Mesendoderm (in vitro differentiated cells): ENCODE measurements around the gene C13orf42.

Experiments
- DNase-seq: peaks from one replicate; pipeline ENCODE4 v3.0.0; 2013
- H2AK5ac ChIP-seq: 2 replicates; pipeline ENCODE4 v1.6.1; 2013; ENCODE audit warnings: low read length, inconsistent platforms
- H2BK120ac ChIP-seq: 2 replicates; pipeline ENCODE4 v1.6.1; 2013; ENCODE audit warnings: low read depth, mild to moderate bottlenecking, low read length, moderate library complexity, mixed read lengths
- H2BK15ac ChIP-seq: replicated peaks from 2 replicates; pipeline ENCODE4 v1.6.1; 2013; ENCODE audit warnings: low read depth, mild to moderate bottlenecking, moderate library complexity
- H2BK5ac ChIP-seq: 2 replicates; pipeline ENCODE4 v1.6.1; 2013; ENCODE audit warnings: low read length, inconsistent platforms
- H3K18ac ChIP-seq: 2 replicates; pipeline ENCODE4 v1.6.1; 2013; ENCODE audit warnings: mild to moderate bottlenecking, low read length, mixed read lengths
- H3K23ac ChIP-seq: one replicate; pipeline ENCODE4 v1.6.1; 2013; ENCODE audit warnings: low read length
- H3K27ac ChIP-seq: 2 replicates; pipeline ENCODE4 v1.5.1; 2013; ENCODE audit warnings: low read depth, mild to moderate bottlenecking, inconsistent platforms, low read length, moderate library complexity
- H3K27me3 ChIP-seq: 2 replicates; pipeline ENCODE4 v1.6.1; 2013; ENCODE audit warnings: low read length, control low read depth, mild to moderate bottlenecking, inconsistent platforms; ENCODE audit not compliant: insufficient read depth, poor library complexity
- H3K36me3 ChIP-seq: 2 replicates; pipeline ENCODE4 v1.6.1; 2013; ENCODE audit warnings: low read length, inconsistent platforms; ENCODE audit not compliant: control insufficient read depth, insufficient read depth
- H3K4ac ChIP-seq: one replicate; pipeline ENCODE4 v1.6.1; 2013; ENCODE audit warnings: low read depth, mild to moderate bottlenecking, low read length, moderate library complexity
- H3K4me1 ChIP-seq: 2 replicates; pipeline ENCODE4 v1.6.1; 2013; ENCODE audit warnings: low read depth, low read length, inconsistent platforms; ENCODE audit not compliant: control insufficient read depth
- H3K4me2 ChIP-seq: 2 replicates; pipeline ENCODE4 v1.6.1; 2013; ENCODE audit warnings: low read length
- H3K4me3 ChIP-seq: 2 replicates; pipeline ENCODE4 v1.5.1; 2013; ENCODE audit warnings: mild to moderate bottlenecking, low read length
- H3K56ac ChIP-seq: one replicate; pipeline ENCODE4 v1.6.1; 2013; ENCODE audit warnings: low read length
- H3K79me1 ChIP-seq: 2 replicates; pipeline ENCODE4 v1.6.1; 2013; ENCODE audit warnings: low read length, inconsistent platforms
- H3K79me2 ChIP-seq: 2 replicates; pipeline ENCODE4 v1.6.1; 2013; ENCODE audit warnings: mild to moderate bottlenecking, low read length; ENCODE audit not compliant: control insufficient read depth, insufficient read depth
- H3K9ac ChIP-seq: 2 replicates; pipeline ENCODE4 v1.6.1; 2013; ENCODE audit warnings: low read length, inconsistent platforms
- H4K5ac ChIP-seq: one replicate; pipeline ENCODE4 v1.6.1; 2013; ENCODE audit warnings: low read length
- H4K8ac ChIP-seq: one replicate; pipeline ENCODE4 v1.6.1; 2013; ENCODE audit warnings: low read depth, mild to moderate bottlenecking, control low read depth, low read length, moderate library complexity
- WGBS: extraction: QIAGEN DNeasy Blood & Tissue Kit; methylation state at CpG from one replicate; pipeline ENCODE4 v1.1.7; 2013; ENCODE audit warnings: low lambda C conversion rate, missing lambda C conversion rate; ENCODE audit not compliant: insufficient coverage; ENCODE audit errors: extremely low coverage; 5-methylcytosine and 5-hydroxymethylcytosine counted together

Gene C13orf42

GRCh38 chr13:51155161-51155560, 44.1 kb upstream of the C13orf42 start:
- peak overlapping the region; percentile 56 for H2BK120ac ChIP-seq
- H3K23ac ChIP-seq, result no peak overlapping the region
- peak overlapping the region; percentile 65 for H2BK15ac ChIP-seq
- H3K9ac ChIP-seq, result no peak overlapping the region
- peak overlapping the region; percentile 61 for H2AK5ac ChIP-seq
- no peak overlapping the region for H3K27ac ChIP-seq
- H3K79me2 ChIP-seq, result no peaks in the 10 kb centered on the region
- peak overlapping the region; percentile 48 for H3K4ac ChIP-seq
- H3K18ac ChIP-seq, result peak overlapping the region; percentile 56
- no peaks in the 10 kb centered on the region for H3K36me3 ChIP-seq
- no peak overlapping the region for H4K8ac ChIP-seq
- H3K4me1 ChIP-seq, result peaks cover 24% of the 10 kb centered on the region
- H3K4me3 ChIP-seq, result no peak overlapping the region
- H3K4me2 ChIP-seq, result no peak overlapping the region
- peak overlapping the region; percentile 43 for H3K56ac ChIP-seq
- H3K79me1 ChIP-seq, result peaks cover 2% of the 10 kb centered on the region
- WGBS, result no CpG with 5 or more reads among the region's 1 CpG
- DNase-seq, result no peak
- H2BK5ac ChIP-seq, result no peak overlapping the region
- H4K5ac ChIP-seq, result no peak overlapping the region
- H3K27me3 ChIP-seq, result no peaks in the 10 kb centered on the region

GRCh38 chr13:51154029-51154555, 43.0 kb upstream of the C13orf42 start:
- no peak for DNase-seq
- H2BK5ac ChIP-seq, result peak overlapping the region; percentile 48
- H3K56ac ChIP-seq, result peak overlapping the region; percentile 45
- no peak overlapping the region for H3K23ac ChIP-seq
- H3K4me3 ChIP-seq, result no peak overlapping the region
- H4K5ac ChIP-seq, result no peak overlapping the region
- H3K27me3 ChIP-seq, result no peaks in the 10 kb centered on the region
- peak overlapping the region; percentile 68 for H2BK120ac ChIP-seq
- no CpG with 5 or more reads among the region's 7 CpGs for WGBS
- no peak overlapping the region for H3K4me2 ChIP-seq
- peaks cover 22% of the 10 kb centered on the region for H3K4me1 ChIP-seq
- H3K27ac ChIP-seq, result peak overlapping the region; percentile 47
- H3K79me2 ChIP-seq, result no peaks in the 10 kb centered on the region
- peak overlapping the region; percentile 90 for H2AK5ac ChIP-seq
- H3K18ac ChIP-seq, result peak overlapping the region; percentile 89
- no peak overlapping the region for H4K8ac ChIP-seq
- H3K4ac ChIP-seq, result peak overlapping the region; percentile 90
- peak overlapping the region; percentile 13 for H2BK15ac ChIP-seq
- H3K79me1 ChIP-seq, result peaks cover 2% of the 10 kb centered on the region
- no peaks in the 10 kb centered on the region for H3K36me3 ChIP-seq
- no peak overlapping the region for H3K9ac ChIP-seq

GRCh38 chr13:51153527-51153926, 42.5 kb upstream of the C13orf42 start:
- Histone ChIP-seq H3K18ac (peak overlapping the region; percentile 20), H3K4me1 (peaks cover 23% of the 10 kb centered on the region), H3K27me3 (no peaks in the 10 kb centered on the region), H3K36me3 (no peaks in the 10 kb centered on the region), H3K79me1 (peaks cover 2% of the 10 kb centered on the region), H2AK5ac (no peak overlapping the region), H3K27ac (peak overlapping the region; percentile 6), H3K23ac (no peak overlapping the region), H4K8ac (no peak overlapping the region), H3K4me2 (no peak overlapping the region), H3K4me3 (no peak overlapping the region), H2BK5ac (no peak overlapping the region), H4K5ac (no peak overlapping the region), H2BK120ac (no peak overlapping the region), H3K79me2 (no peaks in the 10 kb centered on the region), H3K9ac (no peak overlapping the region), H3K56ac (no peak overlapping the region), H2BK15ac (no peak overlapping the region), H3K4ac (no peak overlapping the region)
- peak; percentile 85 for DNase-seq
- WGBS, result no CpG with 5 or more reads among the region's 8 CpGs

GRCh38 chr13:51152701-51153100, 41.6 kb upstream of the C13orf42 start:
- no peak overlapping the region for H2BK120ac ChIP-seq
- H3K4ac ChIP-seq, result peak overlapping the region; percentile 17
- H2BK5ac ChIP-seq, result no peak overlapping the region
- H3K4me2 ChIP-seq, result no peak overlapping the region
- no peak overlapping the region for H3K23ac ChIP-seq
- no peaks in the 10 kb centered on the region for H3K36me3 ChIP-seq
- peaks cover 20% of the 10 kb centered on the region for H3K4me1 ChIP-seq
- H3K18ac ChIP-seq, result no peak overlapping the region
- H3K27ac ChIP-seq, result no peak overlapping the region
- no peak overlapping the region for H4K8ac ChIP-seq
- WGBS, result no CpG with 5 or more reads among the region's 5 CpGs
- no peak overlapping the region for H3K4me3 ChIP-seq
- H3K56ac ChIP-seq, result peak overlapping the region; percentile 70
- peaks cover 2% of the 10 kb centered on the region for H3K79me1 ChIP-seq
- H2AK5ac ChIP-seq, result peak overlapping the region; percentile 52
- no peak overlapping the region for H3K9ac ChIP-seq
- H2BK15ac ChIP-seq, result no peak overlapping the region
- no peaks in the 10 kb centered on the region for H3K27me3 ChIP-seq
- H3K79me2 ChIP-seq, result no peaks in the 10 kb centered on the region
- no peak overlapping the region for H4K5ac ChIP-seq
- peak; percentile 55 for DNase-seq

- Histone ChIP-seq H2BK5ac (peak overlapping the region; percentile 10), H4K5ac (no peak overlapping the region), H2BK15ac (no peak overlapping the region), H3K18ac (peak overlapping the region; percentile 3), H3K79me1 (peaks cover 2% of the 10 kb centered on the region), H3K4me1 (peaks cover 22% of the 10 kb centered on the region), H3K27me3 (no peaks in the 10 kb centered on the region), H2BK120ac (peak overlapping the region; percentile 7), H3K23ac (no peak overlapping the region), H4K8ac (no peak overlapping the region), H3K27ac (no peak overlapping the region), H3K4me3 (no peak overlapping the region), H3K4ac (peak overlapping the region; percentile 81), H3K36me3 (no peaks in the 10 kb centered on the region), H3K9ac (no peak overlapping the region), H2AK5ac (peak overlapping the region; percentile 47), H3K56ac (no peak overlapping the region), H3K79me2 (no peaks in the 10 kb centered on the region), H3K4me2 (no peak overlapping the region)
- no peak for DNase-seq
- WGBS, result no CpG with 5 or more reads among the region's 1 CpG
Measured at GRCh38 chr13:51151463-51151862, 40.4 kb upstream of the C13orf42 start.
